WTC11 (cell line): Measurements from ENCODE around the gene ANTXR1.

ENCODE experiments used
- CREB1 ChIP-seq: sonication (generic); formaldehyde crosslinking; IDR thresholded peaks from 2 replicates; pipeline ENCODE4 v1.8.0; 2023; ENCODE audit warnings: mild to moderate bottlenecking, missing genetic modification reagents
- CTCF ChIP-seq: fragments of 200-600 bp; IDR thresholded peaks from 2 replicates; pipeline ENCODE4 v1.8.0; 2022; ENCODE audit warnings: antibody characterized with exemption
- ETV6 ChIP-seq: sonication (generic); formaldehyde crosslinking; IDR thresholded peaks from 2 replicates; pipeline ENCODE4 v1.8.1; 2022; ENCODE audit warnings: mild to moderate bottlenecking, missing genetic modification reagents
- GRHL2 ChIP-seq: fragments of 250-450 bp; sonication (Bioruptor Pico); IDR thresholded peaks from 2 replicates; pipeline ENCODE4 v1.8.0; 2022; ENCODE audit warnings: mild to moderate bottlenecking, moderate library complexity; ENCODE audit not compliant: insufficient replicate concordance, severe bottlenecking
- TP53 ChIP-seq: sonication (generic); formaldehyde crosslinking; IDR thresholded peaks from 2 replicates; pipeline ENCODE4 v1.8.1; 2023; ENCODE audit warnings: mild to moderate bottlenecking, missing genetic modification reagents
- USF2 ChIP-seq: sonication (generic); formaldehyde crosslinking; IDR thresholded peaks from 2 replicates; pipeline ENCODE4 v1.8.1; 2023; ENCODE audit warnings: mild to moderate bottlenecking, missing genetic modification reagents, moderate library complexity
- TF ChIP-seq, protein P1 (sequence below): sonication (generic); formaldehyde crosslinking; IDR thresholded peaks from 2 replicates; pipeline ENCODE4 v1.8.1; 2022; ENCODE audit warnings: low read depth, missing genetic modification reagents, borderline replicate concordance

DNA sequence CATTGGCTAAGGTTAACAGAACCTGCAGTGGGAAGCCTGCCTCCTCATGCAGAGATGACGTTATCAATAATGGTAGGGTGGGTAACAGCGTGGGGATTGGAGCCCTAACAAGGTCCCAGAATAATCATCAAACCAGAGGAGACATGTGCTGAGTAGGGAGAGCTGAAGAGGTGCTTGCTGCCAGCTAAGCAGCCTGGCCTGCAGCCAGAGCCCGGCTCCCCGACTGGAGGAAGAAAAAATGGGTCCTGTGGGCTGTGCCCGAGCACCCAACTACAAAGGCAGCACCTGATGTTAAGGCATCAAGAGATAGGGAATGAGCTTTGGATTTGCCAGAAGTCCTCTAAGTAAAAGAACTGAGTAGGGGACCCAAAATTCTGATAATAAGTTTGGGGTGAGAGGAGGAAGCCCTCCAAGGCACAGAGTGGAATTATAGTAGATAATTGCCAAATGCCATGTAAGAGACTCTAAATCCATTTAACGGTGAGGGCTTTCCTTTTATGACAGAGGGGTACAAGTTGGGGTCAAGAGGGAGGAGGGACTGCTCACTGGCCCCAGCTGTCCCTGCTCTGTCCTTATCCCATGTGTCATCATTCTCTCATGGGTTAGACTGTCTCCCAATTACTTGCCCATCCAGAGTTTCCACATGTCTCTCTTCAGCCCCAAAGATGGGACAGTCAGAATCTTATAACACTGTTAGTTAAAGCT, 156.1 kb downstream of the ANTXR1 start:
- TF ChIP-seq GRHL2: no peak
- no peak for TF ChIP-seq TP53
- no peak for TF ChIP-seq USF2 (CRISPR knock-in tag)
- TF ChIP-seq CREB1 (CRISPR knock-in tag): no peak
- TF ChIP-seq, protein P1, sequence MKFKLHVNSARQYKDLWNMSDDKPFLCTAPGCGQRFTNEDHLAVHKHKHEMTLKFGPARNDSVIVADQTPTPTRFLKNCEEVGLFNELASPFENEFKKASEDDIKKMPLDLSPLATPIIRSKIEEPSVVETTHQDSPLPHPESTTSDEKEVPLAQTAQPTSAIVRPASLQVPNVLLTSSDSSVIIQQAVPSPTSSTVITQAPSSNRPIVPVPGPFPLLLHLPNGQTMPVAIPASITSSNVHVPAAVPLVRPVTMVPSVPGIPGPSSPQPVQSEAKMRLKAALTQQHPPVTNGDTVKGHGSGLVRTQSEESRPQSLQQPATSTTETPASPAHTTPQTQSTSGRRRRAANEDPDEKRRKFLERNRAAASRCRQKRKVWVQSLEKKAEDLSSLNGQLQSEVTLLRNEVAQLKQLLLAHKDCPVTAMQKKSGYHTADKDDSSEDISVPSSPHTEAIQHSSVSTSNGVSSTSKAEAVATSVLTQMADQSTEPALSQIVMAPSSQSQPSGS (CRISPR knock-in tag): no peak
- TF ChIP-seq CTCF: no peak
- no peak for TF ChIP-seq ETV6 (CRISPR knock-in tag)
